Astrocyte (in vitro differentiated cells and primary cell): Measurements from ENCODE around the gene HLA-G.

ENCODE experiments used
- CTCF ChIP-seq: IDR thresholded peaks from 2 replicates; pipeline ENCODE4 v1.5.1; 2011; ENCODE audit warnings: low read depth, mild to moderate bottlenecking, inconsistent platforms, low read length, moderate library complexity; ENCODE audit not compliant: insufficient read depth
- EZH2 ChIP-seq: IDR thresholded peaks from 2 replicates; pipeline ENCODE4 v1.6.1; 2012; ENCODE audit warnings: mild to moderate bottlenecking, low read length, inconsistent platforms; ENCODE audit not compliant: insufficient read depth

DNA sequence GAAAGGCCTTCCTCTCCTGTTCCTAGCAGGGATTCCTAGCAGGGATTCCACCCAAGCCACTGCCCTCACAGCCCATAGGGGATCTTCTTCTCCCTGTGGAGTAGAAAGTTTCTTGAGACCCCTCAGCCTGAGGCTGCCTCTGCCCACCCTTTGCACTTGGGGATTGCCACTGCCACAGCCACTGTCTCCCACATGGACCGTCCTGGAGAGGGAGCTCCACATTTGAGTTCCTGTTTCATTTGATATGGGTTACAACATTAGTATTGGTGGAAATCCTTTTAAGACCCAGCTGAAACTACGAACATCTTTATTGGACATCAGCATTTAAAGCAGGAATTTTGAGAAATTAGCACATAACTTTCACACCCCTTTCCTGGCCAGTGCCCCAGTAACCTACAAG is 25.6 kb downstream of the HLA-G start:
- no peak for TF ChIP-seq CTCF
- no peak for TF ChIP-seq EZH2
